K562 treated with DMSO at 1 percent for 12 hours (cell line): ENCODE results near the gene RELL1. TPM values are rescaled to one million over a fixed set of nuclear protein-coding genes. Genes with fewer than 3 reads are reported as not detected.

Source experiments
- total RNA-seq: library from RNA; unstranded; fragments of 300-600 nt; gene quantifications from 2 replicates; pipeline ENCODE4 v1.2.3, GENCODE V29; 2022; ENCODE audit not compliant: insufficient read depth

RELL1 gene
- 1.3 TPM in 1 of 2 replicates, not detected in the other for total RNA-seq

GRCh38 chr4:37686373-37687193 is at the start of gene RELL1:
Gene RELL1 (minus strand): TSS chr4:37686376. CDS start chr4:37686287, 89 bp downstream.

Other genes with a start within 250 kb of the RELL1 start
- 10.2 and 20.1 TPM in 2 replicates for gene PGM2, start 140.3 kb upstream of the RELL1 start, total RNA-seq
- 3.0 and 9.2 TPM in 2 replicates for gene TBC1D1, start 204.7 kb upstream of the RELL1 start, total RNA-seq